H1 (cell line): ENCODE data around the gene PROK1. TPM values are rescaled to one million over a fixed set of nuclear protein-coding genes. Genes with fewer than 3 reads are reported as not detected.
"Not testable (repeated sequence)": the region's sequence is repeated elsewhere in the genome, so short reads cannot be mapped to it uniquely, and the experiment has no call there.

Experiments used
- CTCF ChIA-PET: fragments of 300-600 bp; sonication (Branson Sonifier 250); formaldehyde crosslinking; loops from one replicate; lab custom pipeline; 2021; ENCODE audit not compliant: partially characterized antibody; lab: Charles Lee
- POLR2A ChIA-PET: fragments of 300-600 bp; sonication (Branson Sonifier 250); formaldehyde crosslinking; loops from one replicate; lab custom pipeline; 2021; ENCODE audit warnings: inconsistent platforms; ENCODE audit not compliant: partially characterized antibody; lab: Charles Lee
- DNase-seq, 2 experiments: peaks; one replicate each; pipeline versions ENCODE4 v3.0.0 to v3.0.0-alpha.2; 2010 to 2022; ENCODE audit warnings: low spot score in 2 of 2, low read depth in 1 of 2, mixed read lengths in 1 of 2
- FAIRE-seq: peaks from 2 replicates; lab custom pipeline; 2011; peaks lifted over from hg19 to GRCh38; lab: Jason Lieb, UNC
- H2AFZ ChIP-seq: 2 replicates; pipeline ENCODE4 v1.8.1; 2012; ENCODE audit warnings: low read length, inconsistent platforms
- H2AK5ac ChIP-seq: 2 replicates; pipeline ENCODE4 v1.6.1; 2013; ENCODE audit warnings: low read depth, low read length
- H2BK120ac ChIP-seq: replicated peaks from 2 replicates; pipeline ENCODE3; 2013; ENCODE audit warnings: low read depth, low read length, inconsistent platforms
- H2BK12ac ChIP-seq: 2 replicates; pipeline ENCODE4 v1.6.1; 2013; ENCODE audit warnings: low read depth, low read length
- H2BK15ac ChIP-seq: 2 replicates; pipeline ENCODE4 v1.6.1; 2013; ENCODE audit warnings: low read length
- H2BK20ac ChIP-seq: 2 replicates; pipeline ENCODE4 v1.6.1; 2013; ENCODE audit warnings: low read length
- H2BK5ac ChIP-seq: 2 replicates; pipeline ENCODE4 v1.6.1; 2013; ENCODE audit warnings: low read depth, low read length
- H3K14ac ChIP-seq: 2 replicates; pipeline ENCODE4 v1.6.1; 2013; ENCODE audit warnings: inconsistent platforms; ENCODE audit not compliant: insufficient read length
- H3K18ac ChIP-seq: 2 replicates; pipeline ENCODE4 v1.6.1; 2013; ENCODE audit warnings: low read length; ENCODE audit errors: extremely low read depth
- H3K23ac ChIP-seq: 2 replicates; pipeline ENCODE4 v1.6.1; 2013; ENCODE audit warnings: inconsistent platforms; ENCODE audit not compliant: insufficient read length
- H3K23me2 ChIP-seq: 2 replicates; pipeline ENCODE4 v1.6.1; 2013; ENCODE audit warnings: low read depth, low read length
- H3K27ac ChIP-seq: 2 replicates; pipeline ENCODE4 v1.6.1; 2011; ENCODE audit warnings: low read depth, low read length, inconsistent platforms
- H3K27me3 ChIP-seq, 4 experiments: replicated peaks in 1 of 4; 1 replicate in 1 of 4; 2 replicates in 3 of 4; pipeline versions ENCODE4 v1.6.1 to v1.8.1; 2011 to 2013; ENCODE audit warnings: low read length in 3 of 4, mild to moderate bottlenecking in 3 of 4, inconsistent platforms in 2 of 4, mixed read lengths in 2 of 4, moderate library complexity in 1 of 4; ENCODE audit not compliant: control insufficient read depth in 3 of 4, insufficient read depth in 3 of 4; ENCODE audit errors: extremely low read depth in 1 of 4
- H3K36me3 ChIP-seq, 4 experiments: 2 replicates each; pipeline versions ENCODE4 v1.6.1 to v1.8.1; 2011 to 2013; ENCODE audit warnings: mild to moderate bottlenecking in 4 of 4, low read length in 3 of 4, moderate library complexity in 2 of 4, control low read depth in 1 of 4, inconsistent platforms in 1 of 4; ENCODE audit not compliant: insufficient read depth in 4 of 4, control insufficient read depth in 2 of 4
- H3K4ac ChIP-seq: replicated peaks from 2 replicates; pipeline ENCODE3; 2013; ENCODE audit warnings: low read length, low read depth, mixed read lengths, inconsistent platforms; ENCODE audit not compliant: insufficient read length
- H3K4me1 ChIP-seq, 4 experiments: replicated peaks in 1 of 4; 1 replicate in 1 of 4; 2 replicates in 3 of 4; pipeline versions ENCODE4 v1.6.1 to v1.8.1; 2011 to 2013; ENCODE audit warnings: low read length in 3 of 4, inconsistent platforms in 2 of 4, mixed read lengths in 1 of 4; ENCODE audit not compliant: insufficient read depth in 4 of 4, control insufficient read depth in 3 of 4
- H3K4me2 ChIP-seq, 2 experiments: 2 replicates each; pipeline versions ENCODE4 v1.6.1 to v1.8.1; 2011 to 2013; ENCODE audit warnings: low read depth in 2 of 2, low read length in 2 of 2, control low read depth in 1 of 2, inconsistent platforms in 1 of 2, mild to moderate bottlenecking in 1 of 2; ENCODE audit not compliant: insufficient read depth in 1 of 2
- H3K4me3 ChIP-seq, 4 experiments: fragments of 200-600, 300-600 bp in 1 of 4; sonication (generic), shearing (Covaris generic), sonication (Bioruptor Twin) in 1 of 4; 2 replicates each; pipeline versions ENCODE4 v1.5.1 to v1.8.1; 2011 to 2016; ENCODE audit warnings: low read length in 4 of 4, low read depth in 3 of 4, control low read depth in 2 of 4, inconsistent platforms in 2 of 4, mild to moderate bottlenecking in 2 of 4, mixed read lengths in 1 of 4, moderate library complexity in 1 of 4; ENCODE audit not compliant: insufficient read depth in 2 of 4; ENCODE audit errors: extremely low read depth in 1 of 4
- H3K56ac ChIP-seq: replicated peaks from 2 replicates; pipeline ENCODE3; 2013; ENCODE audit warnings: low read depth, mild to moderate bottlenecking, mixed read lengths, low read length, inconsistent platforms; ENCODE audit not compliant: insufficient read length
- H3K79me1 ChIP-seq: 2 replicates; pipeline ENCODE4 v1.6.1; 2013; ENCODE audit warnings: low read depth, low read length, control low read depth
- H3K79me2 ChIP-seq, 2 experiments: 2 replicates each; pipeline versions ENCODE4 v1.6.1 to v1.8.1; 2012 to 2013; ENCODE audit warnings: low read length in 2 of 2, mild to moderate bottlenecking in 2 of 2, inconsistent platforms in 1 of 2; ENCODE audit not compliant: insufficient read depth in 2 of 2, control insufficient read depth in 1 of 2
- H3K9ac ChIP-seq, 4 experiments: replicated peaks in 1 of 4; 1 replicate in 1 of 4; 2 replicates in 3 of 4; pipeline versions ENCODE4 v1.6.1 to v1.8.1; 2011 to 2013; ENCODE audit warnings: low read depth in 3 of 4, low read length in 3 of 4, control low read depth in 2 of 4, mild to moderate bottlenecking in 2 of 4, moderate library complexity in 2 of 4, inconsistent platforms in 1 of 4; ENCODE audit errors: extremely low read depth in 1 of 4
- H3K9me3 ChIP-seq, 2 experiments: 2 replicates each; pipeline versions ENCODE4 v1.6.1 to v1.8.1; 2012 to 2013; ENCODE audit warnings: mild to moderate bottlenecking in 2 of 2, moderate library complexity in 2 of 2, control low read depth in 1 of 2, inconsistent platforms in 1 of 2, low read depth in 1 of 2, low read length in 1 of 2, mixed read lengths in 1 of 2; ENCODE audit not compliant: insufficient read depth in 2 of 2
- H4K20me1 ChIP-seq, 2 experiments: replicated peaks in 1 of 2; 2 replicates each; pipeline versions ENCODE3 to v1.8.1; 2011 to 2013; ENCODE audit warnings: inconsistent platforms in 2 of 2, low read length in 2 of 2, mild to moderate bottlenecking in 1 of 2; ENCODE audit not compliant: insufficient read depth in 2 of 2, control insufficient read depth in 1 of 2
- H4K5ac ChIP-seq: 2 replicates; pipeline ENCODE4 v1.6.1; 2013; ENCODE audit warnings: low read length, low read depth, mixed read lengths, inconsistent platforms; ENCODE audit not compliant: insufficient read length
- H4K8ac ChIP-seq: 2 replicates; pipeline ENCODE4 v1.8.0; 2013; ENCODE audit warnings: mild to moderate bottlenecking, moderate library complexity, low read length, inconsistent platforms; ENCODE audit not compliant: insufficient read depth; ENCODE audit errors: extremely low read depth
- H4K91ac ChIP-seq: replicated peaks from 2 replicates; pipeline ENCODE3; 2013; ENCODE audit warnings: low read length, mixed read lengths, inconsistent platforms; ENCODE audit not compliant: insufficient read length
- ATF2 ChIP-seq: IDR thresholded peaks from 2 replicates; pipeline ENCODE4 v1.6.1; 2012; ENCODE audit warnings: low read length, inconsistent platforms
- FOSL1 ChIP-seq: IDR thresholded peaks from 2 replicates; pipeline ENCODE4 v1.6.1; 2011; ENCODE audit warnings: mild to moderate bottlenecking, low read depth, low read length, moderate library complexity; ENCODE audit not compliant: insufficient read depth
- HDAC6 ChIP-seq: IDR thresholded peaks from one replicate; pipeline ENCODE4 v1.7.1; 2012; ENCODE audit warnings: low read depth, mild to moderate bottlenecking, inconsistent platforms, low read length, moderate library complexity
- TAF1 ChIP-seq: IDR thresholded peaks from 2 replicates; pipeline ENCODE4 v1.6.1; 2011; ENCODE audit warnings: mild to moderate bottlenecking, low read depth, low read length
- YY1 ChIP-seq: IDR thresholded peaks from 2 replicates; pipeline ENCODE4 v1.6.1; 2011; ENCODE audit warnings: low read depth, mild to moderate bottlenecking, low read length
- WGBS, 2 experiments: shearing (Covaris generic) in 1 of 2; methylation state at CpG; one replicate each; pipeline versions ENCODE4 v1.1.6 to v1.1.7; 2013 to 2015; ENCODE audit warnings: low lambda C conversion rate in 2 of 2, mixed read lengths in 2 of 2, inconsistent platforms in 1 of 2, low coverage in 1 of 2, missing lambda C conversion rate in 1 of 2; ENCODE audit not compliant: insufficient replicate concordance in 2 of 2, insufficient coverage in 1 of 2, insufficient read length in 1 of 2; ENCODE audit errors: extremely low coverage in 1 of 2, missing lambda C conversion rate in 1 of 2; 5-methylcytosine and 5-hydroxymethylcytosine counted together
- polyA plus RNA-seq, 7 experiments: library from polyadenylated mRNA; depleted of rRNA in 3 of 7; stranded (reverse) in 5 of 7; unstranded in 2 of 7; fragments of >200 nt in 5 of 7; fragments of 200-250 nt in 2 of 7; gene quantifications; 1 replicate in 5 of 7; 2 replicates in 1 of 7; 4 replicates in 1 of 7; pipeline versions ENCODE4 v1.2.1 to v1.2.3, GENCODE V29; 2011 to 2013; ENCODE audit warnings: missing spikeins in 2 of 7, mixed read lengths in 2 of 7
- total RNA-seq: library from RNA; stranded (reverse); fragmentation: NEBNext Ultra II Directional; extraction: Animal tissue kit (Norgen Biotek cat#: 25700); gene quantifications from 2 replicates; pipeline ENCODE4 v1.2.1, GENCODE V29; 2021

Gene PROK1
- total and polyA plus RNA-seq, 2 of the 8 experiments (the other 6 are each of a cell fraction or from before 2014, with no cell fraction given) = 0.12 TPM; not detected in 1

- TF ChIP-seq ATF2 = no peak
- no peak for TF ChIP-seq YY1
- no peak for TF ChIP-seq TAF1
- no peak for TF ChIP-seq HDAC6
- TF ChIP-seq FOSL1 = no peak
Observed at GRCh38 chr1:110404401-110404800, 46.5 kb upstream of the PROK1 start (continued).

- H3K56ac ChIP-seq, H2AFZ ChIP-seq, H2BK15ac ChIP-seq, H4K5ac ChIP-seq, H4K91ac ChIP-seq, H3K9me3 ChIP-seq, H3K23me2 ChIP-seq, H3K18ac ChIP-seq, H3K23ac ChIP-seq, H3K79me1 ChIP-seq, H4K8ac ChIP-seq, H3K14ac ChIP-seq, H2BK20ac ChIP-seq, H4K20me1 ChIP-seq, H2BK12ac ChIP-seq, H3K4ac ChIP-seq, H3K9ac ChIP-seq, H2BK5ac ChIP-seq, FAIRE-seq, H3K27me3 ChIP-seq, H3K27ac ChIP-seq, H3K4me1 ChIP-seq, H2AK5ac ChIP-seq, H2BK120ac ChIP-seq, DNase-seq: not testable (repeated sequence)
- ChIA-PET CTCF (interaction anchor here (1.0 to 22.7 kb wide), 2 partner anchors 39 to 199 kb away, joined by 3 to 828 read pairs; partner anchors contain the start of gene PROK1), POLR2A (interaction anchor here (1.1 to 3.3 kb wide), 4 partner anchors 10 to 67 kb away, joined by 3 to 10 read pairs (median 6); partner anchors contain the start of gene RBM15)
- peak overlapping the region; percentile 78 to 90 (median 83); a peak in 7 of 8 replicates for H3K4me3 ChIP-seq
- H3K79me2 ChIP-seq = peaks cover 0 to 12% of the 10 kb centered on the region in 2 experiments; a peak in 2 of 4 replicates
- WGBS, 2 experiments = 92% methylated on average over 15 of the region's 15 CpGs; no CpG with 5 or more reads in 1 of the 2 experiments
- H3K36me3 ChIP-seq = peaks cover 2 to 31% (median 22%) of the 10 kb centered on the region in 4 experiments; a peak in 7 of 8 replicates
- peak overlapping the region; percentile 76 to 86; a peak in 3 of 4 replicates for H3K4me2 ChIP-seq
Observed at GRCh38 chr1:110406407-110406806, 44.5 kb upstream of the PROK1 start.
